Measurements from ENCODE around the gene ZBTB20. TPM values are rescaled to one million over a fixed set of nuclear protein-coding genes. Genes with fewer than 3 reads are reported as not detected.

ZBTB20 gene
- total and polyA plus RNA-seq, 9 donors, result 4.3 to 160 (median 107) TPM

- 85 to 100% (median 97%) methylated on average over 1 of the region's 1 CpG for WGBS, 3 donors
- H3K27ac ChIP-seq, result no peak overlapping the region
- DNase-seq, result no peak
- no peaks in the 10 kb centered on the region for H3K27me3 ChIP-seq
- TF ChIP-seq CTCF (IDR thresholded peaks at IDR 0.05) (no peak), POLR2A (IDR thresholded peaks at IDR 0.05) (no peak)
- no peak overlapping the region for H3K4me3 ChIP-seq
- no peaks in the 10 kb centered on the region for H3K9me3 ChIP-seq
- intact Hi-C loops (cut with DNase I), result no loop called here
- no peaks in the 10 kb centered on the region for H3K36me3 ChIP-seq
- peaks cover 2% of the 10 kb centered on the region for H3K4me1 ChIP-seq (ENCODE audit: insufficient read depth)
Observed at GRCh38 chr3:114873591-114873990, 273.5 kb downstream of the ZBTB20 start.

GRCh38 chr3:114872588-114872987 lies 274.5 kb downstream of the ZBTB20 start:
- H3K36me3 ChIP-seq, result no peaks in the 10 kb centered on the region
- WGBS, 3 donors, result 62 to 84% (median 77%) methylated on average over 1 of the region's 1 CpG
- TF ChIP-seq CTCF (IDR thresholded peaks at IDR 0.05) (no peak), POLR2A (IDR thresholded peaks at IDR 0.05) (no peak), EP300 (IDR thresholded peaks at IDR 0.05) (no peak)
- no peaks in the 10 kb centered on the region for H3K27me3 ChIP-seq
- H3K27ac ChIP-seq, result no peak overlapping the region
- no peak overlapping the region for H3K4me3 ChIP-seq
- no peak for DNase-seq
- intact Hi-C loops (cut with DNase I), result no loop called here
- no peaks in the 10 kb centered on the region for H3K9me3 ChIP-seq
- peaks cover 5% of the 10 kb centered on the region for H3K4me1 ChIP-seq (ENCODE audit: insufficient read depth)

GRCh38 chr3:114872050-114872449 lies 275.0 kb downstream of the ZBTB20 start:
- intact Hi-C loops (cut with DNase I), result no loop called here
- no peak overlapping the region for H3K4me3 ChIP-seq
- H3K27me3 ChIP-seq, result no peaks in the 10 kb centered on the region
- no peak overlapping the region for H3K27ac ChIP-seq
- TF ChIP-seq POLR2A (IDR thresholded peaks at IDR 0.05) (no peak), EP300 (IDR thresholded peaks at IDR 0.05) (no peak), CTCF (IDR thresholded peaks at IDR 0.05) (no peak)
- H3K4me1 ChIP-seq (ENCODE audit: insufficient read depth), result peaks cover 8% of the 10 kb centered on the region
- H3K36me3 ChIP-seq, result no peaks in the 10 kb centered on the region
- H3K9me3 ChIP-seq, result no peaks in the 10 kb centered on the region
- 87 to 88% (median 88%) methylated on average over 1 of the region's 1 CpG for WGBS, 3 donors
- no peak for DNase-seq

GRCh38 chr3:114867835-114868503 lies 279.1 kb downstream of the ZBTB20 start:
- WGBS, 3 donors, result 19 to 55% (median 40%) methylated on average over 4 of the region's 4 CpGs
- H3K27ac ChIP-seq, result no peak overlapping the region
- H3K4me1 ChIP-seq (ENCODE audit: insufficient read depth), result peaks cover 7% of the 10 kb centered on the region

More at GRCh38 chr3:114867835-114868503, 279.1 kb downstream of the ZBTB20 start:
- Histone ChIP-seq H3K9me3 (no peaks in the 10 kb centered on the region), H3K27me3 (no peaks in the 10 kb centered on the region), H3K4me3 (no peak overlapping the region), H3K36me3 (no peaks in the 10 kb centered on the region)
- TF ChIP-seq EP300 (IDR thresholded peaks at IDR 0.05), result no peak
- TF ChIP-seq CTCF (IDR thresholded peaks at IDR 0.05), result no peak
- TF ChIP-seq POLR2A (IDR thresholded peaks at IDR 0.05), result no peak
- no peak for DNase-seq
- intact Hi-C loops (cut with DNase I), result no loop called here
